ENCODE data around the gene LRP1B.
A peak's percentile ranks its signal among the peaks of the same experiment; 100 is the strongest.

LRP1B gene

DNA sequence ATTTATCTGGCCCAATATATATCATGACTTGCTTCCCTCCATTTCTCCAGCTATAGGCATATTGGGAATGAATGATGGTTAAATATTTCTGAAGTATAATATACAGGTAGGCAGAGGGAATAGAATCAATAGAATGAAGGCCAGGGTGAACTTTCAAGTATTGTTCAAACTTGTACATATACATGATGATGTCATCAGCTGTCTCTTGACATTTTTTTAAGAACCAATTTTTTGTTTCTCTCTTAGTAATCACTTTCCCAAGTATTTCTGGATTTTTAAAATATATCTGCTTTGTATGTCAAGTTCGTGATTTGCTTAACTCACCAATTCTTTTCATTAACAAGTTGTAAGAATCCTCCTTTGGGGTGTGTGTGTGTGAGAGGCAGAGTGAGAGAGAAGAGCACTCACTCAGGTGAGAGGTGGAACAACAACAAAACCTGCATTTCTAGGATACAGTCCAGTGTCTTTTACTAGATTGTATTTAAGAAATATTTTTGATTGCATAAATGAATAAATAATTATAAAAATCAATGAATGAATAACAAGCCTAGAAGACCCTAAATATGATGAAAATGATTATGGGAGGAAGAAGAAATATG is 1239.1 kb downstream of the LRP1B start:
- TF ChIP-seq, protein P1, sequence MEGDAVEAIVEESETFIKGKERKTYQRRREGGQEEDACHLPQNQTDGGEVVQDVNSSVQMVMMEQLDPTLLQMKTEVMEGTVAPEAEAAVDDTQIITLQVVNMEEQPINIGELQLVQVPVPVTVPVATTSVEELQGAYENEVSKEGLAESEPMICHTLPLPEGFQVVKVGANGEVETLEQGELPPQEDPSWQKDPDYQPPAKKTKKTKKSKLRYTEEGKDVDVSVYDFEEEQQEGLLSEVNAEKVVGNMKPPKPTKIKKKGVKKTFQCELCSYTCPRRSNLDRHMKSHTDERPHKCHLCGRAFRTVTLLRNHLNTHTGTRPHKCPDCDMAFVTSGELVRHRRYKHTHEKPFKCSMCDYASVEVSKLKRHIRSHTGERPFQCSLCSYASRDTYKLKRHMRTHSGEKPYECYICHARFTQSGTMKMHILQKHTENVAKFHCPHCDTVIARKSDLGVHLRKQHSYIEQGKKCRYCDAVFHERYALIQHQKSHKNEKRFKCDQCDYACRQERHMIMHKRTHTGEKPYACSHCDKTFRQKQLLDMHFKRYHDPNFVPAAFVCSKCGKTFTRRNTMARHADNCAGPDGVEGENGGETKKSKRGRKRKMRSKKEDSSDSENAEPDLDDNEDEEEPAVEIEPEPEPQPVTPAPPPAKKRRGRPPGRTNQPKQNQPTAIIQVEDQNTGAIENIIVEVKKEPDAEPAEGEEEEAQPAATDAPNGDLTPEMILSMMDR (conservative IDR thresholded peaks at IDR 0.05; ENCODE audit: low read depth, low read length): peak; percentile 27
- no peak overlapping the region for H3K4me3 ChIP-seq (ENCODE audit: low read length)
- no peak for DNase-seq (ENCODE audit: low read depth)

DNA sequence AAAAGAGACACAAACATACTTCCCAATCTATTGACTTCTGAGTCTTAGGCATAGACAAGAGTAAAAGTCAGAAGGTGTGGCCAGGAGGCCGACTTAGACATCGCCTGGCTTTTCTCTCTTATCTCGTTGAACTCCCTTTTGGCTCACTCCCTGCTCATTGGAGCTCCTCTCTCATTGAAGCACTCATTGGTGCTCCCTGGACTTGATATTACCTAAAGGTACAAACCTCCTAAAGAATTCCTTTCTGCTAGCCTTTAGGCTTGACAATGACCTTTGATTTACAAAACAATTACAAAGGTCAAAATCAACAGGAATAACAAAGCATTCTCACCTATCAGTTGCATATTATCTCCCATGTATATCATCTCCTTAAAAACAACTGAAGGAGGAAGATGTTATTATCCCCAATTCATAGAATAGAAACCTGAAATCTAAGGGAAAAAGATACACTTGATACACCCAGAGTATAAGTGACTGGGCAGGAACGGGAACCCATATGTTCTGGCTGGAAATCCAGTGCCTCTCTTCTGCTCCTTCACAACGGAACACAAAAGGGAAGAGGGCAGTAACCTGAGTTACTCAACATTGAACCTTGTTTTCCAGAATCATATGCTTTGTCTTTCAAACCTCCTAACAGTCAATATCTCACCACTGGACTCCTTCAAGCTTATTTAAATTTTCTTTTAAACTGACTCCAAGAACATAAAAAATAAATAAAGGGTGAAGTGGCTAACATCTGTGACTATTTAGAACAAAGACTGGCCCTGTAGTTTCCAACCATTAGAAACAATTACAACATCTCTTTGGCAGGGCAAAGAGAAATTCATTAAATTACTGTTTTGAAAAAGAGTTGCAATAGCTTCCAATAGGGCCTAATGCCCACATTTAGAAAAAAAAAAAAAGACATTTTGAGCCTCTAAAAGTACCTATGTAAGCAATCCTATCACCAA is 1247.9 kb downstream of the LRP1B start:
- DNase-seq (ENCODE audit: low read depth): no peak
- no peak overlapping the region for H3K4me3 ChIP-seq (ENCODE audit: low read length)
- TF ChIP-seq, protein P1 (conservative IDR thresholded peaks at IDR 0.05; ENCODE audit: low read depth, low read length): no peak

- no peak overlapping the region for H3K4me3 ChIP-seq (ENCODE audit: low read length)
- no peak for DNase-seq (ENCODE audit: low read depth)
- TF ChIP-seq, protein P1 (conservative IDR thresholded peaks at IDR 0.05; ENCODE audit: low read depth, low read length): no peak
Observed at GRCh38 chr2:140880573-140880972, 1250.2 kb downstream of the LRP1B start.

- no peak for DNase-seq (ENCODE audit: low read depth)
- TF ChIP-seq, protein P1 (conservative IDR thresholded peaks at IDR 0.05; ENCODE audit: low read depth, low read length): no peak
- no peak overlapping the region for H3K4me3 ChIP-seq (ENCODE audit: low read length)
Observed at GRCh38 chr2:140876015-140876414, 1254.8 kb downstream of the LRP1B start.

DNA sequence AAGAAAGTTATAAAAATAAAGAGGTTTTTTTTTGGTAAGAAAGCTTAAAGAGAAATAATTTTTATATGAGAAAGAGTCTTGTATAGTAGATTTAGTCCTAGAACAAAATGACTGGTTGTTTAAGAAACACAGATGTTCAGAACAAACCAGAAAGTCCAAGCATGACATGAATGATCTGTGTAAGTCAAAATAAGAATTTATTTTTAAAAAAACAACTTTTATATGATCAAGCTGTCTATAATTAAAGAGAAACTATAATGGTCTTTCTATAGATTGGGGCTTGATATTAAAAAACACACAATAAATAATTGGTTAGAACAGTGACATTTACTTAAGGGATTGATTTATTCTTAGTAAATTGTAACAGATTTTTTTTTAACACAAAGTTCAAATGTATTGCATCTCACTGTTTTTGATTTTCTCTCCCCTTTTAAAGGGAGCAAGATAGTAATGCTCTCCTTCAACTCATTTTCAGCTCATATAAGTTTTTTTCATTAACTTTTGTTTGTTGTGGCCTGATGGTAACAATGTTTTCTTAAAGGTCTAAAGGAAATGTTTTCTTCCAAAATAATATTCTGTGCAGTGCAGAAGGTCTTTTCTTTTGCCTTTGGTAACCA is 1256.8 kb downstream of the LRP1B start:
- TF ChIP-seq, protein P1 (conservative IDR thresholded peaks at IDR 0.05; ENCODE audit: low read depth, low read length): no peak
- H3K4me3 ChIP-seq (ENCODE audit: low read length): no peak overlapping the region
- DNase-seq (ENCODE audit: low read depth): no peak

DNA sequence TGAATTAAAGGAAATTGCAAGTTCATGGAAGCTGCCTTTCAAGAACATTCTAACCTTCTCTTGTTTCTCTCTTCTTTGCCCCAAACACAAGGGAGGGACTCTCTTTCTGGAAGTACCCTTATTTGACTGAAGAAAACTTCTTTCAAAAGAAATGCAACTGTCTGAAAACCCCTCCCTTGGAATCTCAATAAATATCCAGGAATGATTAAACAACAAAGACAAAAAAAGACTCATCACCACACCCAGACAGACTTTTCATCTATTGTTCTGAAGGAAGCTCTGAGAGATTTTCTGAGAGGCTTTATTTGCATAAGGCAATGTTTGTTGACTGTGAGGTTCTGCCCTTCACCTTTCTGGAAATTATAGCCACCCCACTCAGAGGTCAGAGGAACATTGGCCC is 1260.9 kb downstream of the LRP1B start:
- TF ChIP-seq, protein P1 (conservative IDR thresholded peaks at IDR 0.05; ENCODE audit: low read depth, low read length): no peak
- H3K4me3 ChIP-seq (ENCODE audit: low read length): no peak overlapping the region
- DNase-seq (ENCODE audit: low read depth): no peak
